OCI-LY7 (cell line): ENCODE data around the gene VAMP2. TPM values are rescaled to one million over a fixed set of nuclear protein-coding genes. Genes with fewer than 3 reads are reported as not detected.

ENCODE experiments used
- BruUV-seq: library from RNA; stranded (reverse); fragments of 400-500 nt; replicated peaks from 2 replicates; lab custom pipeline; 2021; lab: Mats Ljungman, UMichigan
- CTCF ChIA-PET: fragments of 300-600 bp; sonication (Branson Sonifier 250); formaldehyde crosslinking; loops from one replicate; lab custom pipeline; 2022; ENCODE audit warnings: antibody characterized with exemption; ENCODE audit not compliant: unreplicated experiment; lab: Charles Lee
- POLR2A ChIA-PET: fragments of 300-600 bp; sonication (Branson Sonifier 250); formaldehyde crosslinking; loops from one replicate; lab custom pipeline; 2022; ENCODE audit warnings: antibody characterized with exemption; lab: Charles Lee
- DNase-seq: peaks from one replicate; pipeline ENCODE4 v3.0.0-alpha.2; 2015; ENCODE audit warnings: low spot score
- H2AFZ ChIP-seq: fragments of 200-600 bp; sonication (generic), shearing (Covaris generic); 2 replicates; pipeline ENCODE4 v1.6.1; 2014; ENCODE audit warnings: mild to moderate bottlenecking, antibody characterized with exemption, low read length, moderate library complexity
- H3K27ac ChIP-seq: fragments of 200-600 bp; sonication (generic); 2 replicates; pipeline ENCODE4 v1.5.1; 2014; ENCODE audit warnings: mixed run types, low read depth, mild to moderate bottlenecking, moderate library complexity, low read length, inconsistent platforms; ENCODE audit not compliant: poor library complexity, severe bottlenecking
- H3K36me3 ChIP-seq: fragments of 200-600 bp; sonication (generic); 2 replicates; pipeline ENCODE4 v1.6.1; 2014; ENCODE audit warnings: mild to moderate bottlenecking, antibody characterized with exemption, low read length, moderate library complexity, mixed read lengths; ENCODE audit not compliant: insufficient read depth
- H3K4me1 ChIP-seq: fragments of 200-600 bp; sonication (generic); 2 replicates; pipeline ENCODE4 v1.5.1; 2014; ENCODE audit warnings: mild to moderate bottlenecking, low read length; ENCODE audit not compliant: insufficient read depth, poor library complexity, severe bottlenecking
- H3K4me2 ChIP-seq: fragments of 200-600 bp; sonication (generic); 2 replicates; pipeline ENCODE4 v1.6.1; 2014; ENCODE audit warnings: mild to moderate bottlenecking, low read length
- H3K4me3 ChIP-seq: fragments of 200-600 bp; sonication (generic); 2 replicates; pipeline ENCODE4 v1.5.1; 2014; ENCODE audit warnings: mild to moderate bottlenecking, low read depth, low read length; ENCODE audit not compliant: poor library complexity, severe bottlenecking
- H3K79me2 ChIP-seq: fragments of 200-600 bp; sonication (generic); 2 replicates; pipeline ENCODE4 v1.6.1; 2016; ENCODE audit warnings: low read depth, mild to moderate bottlenecking, low read length, moderate library complexity, mixed read lengths; ENCODE audit not compliant: insufficient read depth
- H3K9me2 ChIP-seq: fragments of 200-600 bp; sonication (generic); 2 replicates; pipeline ENCODE4 v1.6.1; 2016; ENCODE audit warnings: mild to moderate bottlenecking, low read length, mixed read lengths; ENCODE audit not compliant: insufficient read depth
- H3K9me3 ChIP-seq: fragments of 200-600 bp; sonication (generic); 2 replicates; pipeline ENCODE4 v1.6.1; 2014; ENCODE audit warnings: mild to moderate bottlenecking, mixed run types, low read length, mixed read lengths
- H4K20me1 ChIP-seq: fragments of 200-600 bp; sonication (generic); 2 replicates; pipeline ENCODE4 v1.6.1; 2014; ENCODE audit warnings: mild to moderate bottlenecking, antibody characterized with exemption, low read length, moderate library complexity, mixed read lengths; ENCODE audit not compliant: insufficient read depth
- EZH2phosphoT487 ChIP-seq: fragments of 200-600 bp; sonication (generic); IDR thresholded peaks from 2 replicates; pipeline ENCODE4 v1.6.1; 2018; ENCODE audit warnings: low read depth, borderline replicate concordance, mild to moderate bottlenecking, mixed run types, antibody characterized with exemption, low read length, moderate library complexity, mixed read lengths
- intact Hi-C: fragments of 100-400 bp; cut with micrococcal nuclease; formaldehyde crosslinking; loops from one replicate; pipeline ENCODE4 v1.10.0; 2022; ENCODE audit not compliant: unreplicated experiment
- total RNA-seq, 2 experiments: library from RNA; depleted of rRNA in 1 of 2; stranded (reverse); fragments of >200 nt in 1 of 2; shearing (Covaris generic) in 1 of 2; gene quantifications; 2 replicates each; pipeline ENCODE4 v1.2.3, GENCODE V29; 2014 to 2022
- TF ChIP-seq, protein P1 (sequence below): fragments of 200-600 bp; sonication (generic); conservative IDR thresholded peaks from 2 replicates; pipeline ENCODE4 v1.5.1; 2014; ENCODE audit warnings: mild to moderate bottlenecking, antibody characterized with exemption, low read length, moderate library complexity, mixed read lengths

Gene VAMP2
- total RNA-seq, 2 experiments from 2014 or later, result 21.2 to 40.9 TPM

DNA sequence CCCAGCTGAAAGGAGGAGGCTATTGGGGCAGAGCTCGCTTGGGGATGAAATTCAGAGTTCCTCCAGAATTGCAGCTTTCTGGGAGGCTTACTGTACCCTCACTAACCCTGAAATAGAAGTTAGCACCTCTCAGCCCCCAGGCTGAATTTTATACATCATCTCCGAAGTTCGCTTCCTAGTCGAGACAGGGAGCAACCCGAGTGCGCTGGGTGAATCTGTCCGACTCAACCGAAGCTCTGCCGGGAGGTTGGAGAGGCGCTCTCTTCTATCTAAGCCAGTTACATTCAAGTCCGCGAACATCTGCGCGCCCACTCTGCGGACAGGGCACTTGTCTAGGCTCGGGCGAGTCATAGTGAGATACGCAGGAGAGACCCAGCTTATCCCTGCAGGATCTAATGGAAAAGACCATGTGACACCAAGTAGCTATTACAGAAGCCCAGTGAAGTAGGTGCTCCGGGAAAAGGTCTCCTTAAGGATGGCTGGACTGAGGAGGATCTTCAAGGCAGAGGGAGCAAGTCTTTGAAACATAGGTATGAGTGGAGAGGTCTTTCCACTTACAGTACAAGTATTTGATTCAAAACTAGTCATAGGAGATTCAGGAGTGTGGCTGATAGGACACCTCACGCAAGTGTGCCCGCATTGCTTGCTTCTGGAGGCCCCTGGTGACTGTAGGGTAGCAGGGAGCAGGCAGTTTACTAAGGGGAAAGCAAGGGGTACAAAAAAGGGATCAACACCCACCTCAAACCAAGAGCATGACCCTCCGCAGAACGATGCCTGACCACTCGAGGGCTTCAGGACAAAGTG, 38.2 kb downstream of the VAMP2 start:
- Histone ChIP-seq H3K79me2 (no peaks in the 10 kb centered on the region), H3K4me3 (peak overlapping the region; percentile 79), H2AFZ (peak overlapping the region; percentile 62; the same call in 1 of the 2 replicates), H3K9me2 (no peaks in the 10 kb centered on the region), H4K20me1 (0 out of 2 replicates have a peak, but pooled peaks cover 3% of the 10 kb centered on the region), H3K9me3 (no peaks in the 10 kb centered on the region), H3K36me3 (no peaks in the 10 kb centered on the region), H3K4me1 (peaks cover 53% of the 10 kb centered on the region), H3K27ac (no peak overlapping the region), H3K4me2 (peak overlapping the region; percentile 98)
- CTCF ChIA-PET, result no interaction called here
- DNase-seq, result peak; percentile 32
- BruUV-seq, result no TSS peak
- intact Hi-C loops, result loop anchor here (1.0 to 5.0 kb wide), 4 partner anchors 15 to 287 kb away; partner anchors contain the start of genes RANGRF and RPL26
- POLR2A ChIA-PET, result no interaction called here
- no peak for TF ChIP-seq EZH2phosphoT487
- TF ChIP-seq, protein P1, sequence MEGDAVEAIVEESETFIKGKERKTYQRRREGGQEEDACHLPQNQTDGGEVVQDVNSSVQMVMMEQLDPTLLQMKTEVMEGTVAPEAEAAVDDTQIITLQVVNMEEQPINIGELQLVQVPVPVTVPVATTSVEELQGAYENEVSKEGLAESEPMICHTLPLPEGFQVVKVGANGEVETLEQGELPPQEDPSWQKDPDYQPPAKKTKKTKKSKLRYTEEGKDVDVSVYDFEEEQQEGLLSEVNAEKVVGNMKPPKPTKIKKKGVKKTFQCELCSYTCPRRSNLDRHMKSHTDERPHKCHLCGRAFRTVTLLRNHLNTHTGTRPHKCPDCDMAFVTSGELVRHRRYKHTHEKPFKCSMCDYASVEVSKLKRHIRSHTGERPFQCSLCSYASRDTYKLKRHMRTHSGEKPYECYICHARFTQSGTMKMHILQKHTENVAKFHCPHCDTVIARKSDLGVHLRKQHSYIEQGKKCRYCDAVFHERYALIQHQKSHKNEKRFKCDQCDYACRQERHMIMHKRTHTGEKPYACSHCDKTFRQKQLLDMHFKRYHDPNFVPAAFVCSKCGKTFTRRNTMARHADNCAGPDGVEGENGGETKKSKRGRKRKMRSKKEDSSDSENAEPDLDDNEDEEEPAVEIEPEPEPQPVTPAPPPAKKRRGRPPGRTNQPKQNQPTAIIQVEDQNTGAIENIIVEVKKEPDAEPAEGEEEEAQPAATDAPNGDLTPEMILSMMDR, result no peak

DNA sequence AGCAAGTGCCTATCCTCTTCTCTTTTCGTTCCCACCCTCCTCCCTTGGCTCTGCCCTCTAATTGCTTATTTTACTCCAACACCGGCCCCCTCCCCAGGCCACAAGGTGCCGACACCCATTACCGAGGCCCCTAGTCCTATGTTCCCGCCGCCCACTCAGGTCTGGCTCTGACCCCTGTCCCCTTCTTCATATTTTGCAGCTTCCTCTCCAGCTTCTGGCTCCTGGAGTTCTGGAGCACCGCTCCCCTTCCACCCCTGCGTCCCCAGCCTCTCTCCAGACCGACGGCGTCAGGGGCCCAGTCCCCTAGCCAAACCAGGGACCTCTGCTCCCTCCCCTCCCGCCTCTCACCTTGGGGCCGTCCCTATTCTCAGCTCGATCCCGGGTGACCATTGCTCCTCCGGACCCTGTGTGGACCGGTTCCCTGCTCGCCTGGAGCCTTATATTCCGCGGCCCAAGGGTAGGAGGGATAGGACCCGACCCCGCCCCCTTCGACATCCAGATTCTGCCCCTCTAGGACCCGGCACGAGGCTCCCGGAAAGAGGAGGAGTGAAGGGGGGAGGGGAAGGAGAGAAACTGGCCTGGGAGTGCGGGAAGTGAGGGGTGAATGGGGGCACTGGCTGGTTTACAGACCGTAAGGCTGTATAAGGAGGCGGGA, 38.9 kb downstream of the VAMP2 start, which contains the start of gene HES7:
Gene HES7 (minus strand): TSS at position 412 of the 655 bp plus-strand sequence. CDS start 22 bp downstream, at position 390.
- peak within 1 kb of the TSS; percentile 79 for H3K4me3 ChIP-seq
- peak within 1 kb of the TSS; percentile 98 for H3K4me2 ChIP-seq
- H3K9me3 ChIP-seq, result no peaks in the 10 kb centered on the region
- ChIA-PET CTCF (no interaction called here), POLR2A (no interaction called here)
- 0 out of 2 replicates have a peak, but pooled peaks cover 3% of the 10 kb centered on the region for H4K20me1 ChIP-seq
- no peak for DNase-seq
- intact Hi-C loops, result loop anchor here (5.0 kb wide), 2 partner anchors 163 to 287 kb away; partner anchors contain the start of gene RANGRF
- no peaks in the 10 kb centered on the region for H3K79me2 ChIP-seq
- TF ChIP-seq, protein P1, result no peak
- TF ChIP-seq EZH2phosphoT487, result no peak
- BruUV-seq, result no TSS peak
- H3K9me2 ChIP-seq, result no peaks in the 10 kb centered on the region
- no peak within 1 kb of the TSS for H3K27ac ChIP-seq
- no peaks in the 10 kb centered on the region for H3K36me3 ChIP-seq
- peaks cover 53% of the 10 kb centered on the region for H3K4me1 ChIP-seq
- no peak within 1 kb of the TSS for H2AFZ ChIP-seq
